Common myeloid progenitor, CD34-positive (primary cell): ENCODE data around the gene STAT5B.
"Not testable (repeated sequence)": the region's sequence is repeated elsewhere in the genome, so short reads cannot be mapped to it uniquely, and the experiment has no call there.

Experiments used
- CTCF ChIA-PET: fragments of 350-600 bp; sonication (Branson Sonifier 250); formaldehyde crosslinking; loops from one replicate; lab custom pipeline; 2021; ENCODE audit warnings: antibody characterized with exemption; lab: Charles Lee
- POLR2A ChIA-PET: fragments of 350-600 bp; sonication (Branson Sonifier 250); formaldehyde crosslinking; loops from one replicate; lab custom pipeline; 2021; ENCODE audit warnings: antibody characterized with exemption; lab: Charles Lee
- DNase-seq, 3 donors: peaks; one replicate each; pipeline versions ENCODE4 v3.0.0 to v3.0.0-alpha.2; 2013
- H3K27ac ChIP-seq, 2 experiments: 1 replicate in 1 of 2; 2 replicates in 1 of 2; pipeline ENCODE4 v1.7.0; 2013; ENCODE audit warnings: inconsistent platforms in 2 of 2, low read length in 2 of 2, mild to moderate bottlenecking in 2 of 2, low read depth in 1 of 2, moderate library complexity in 1 of 2; ENCODE audit not compliant: severe bottlenecking in 2 of 2, insufficient read depth in 1 of 2, poor library complexity in 1 of 2
- H3K27me3 ChIP-seq, 5 experiments: replicated peaks in 2 of 5; 1 replicate in 3 of 5; 2 replicates in 2 of 5; pipeline versions ENCODE4 v1.6.1 to v1.7.0; 2013; ENCODE audit warnings: low read length in 4 of 5, mild to moderate bottlenecking in 2 of 5, moderate library complexity in 2 of 5, inconsistent platforms in 1 of 5; ENCODE audit not compliant: insufficient read depth in 5 of 5, control insufficient read depth in 4 of 5
- H3K36me3 ChIP-seq, 4 experiments: 1 replicate in 2 of 4; 2 replicates in 2 of 4; pipeline versions ENCODE4 v1.6.1 to v1.7.0; 2013; ENCODE audit warnings: low read length in 3 of 4, control low read depth in 1 of 4, mild to moderate bottlenecking in 1 of 4; ENCODE audit not compliant: control insufficient read depth in 4 of 4, insufficient read depth in 4 of 4
- H3K4me1 ChIP-seq, 4 experiments: 1 replicate in 3 of 4; 2 replicates in 1 of 4; pipeline versions ENCODE4 v1.6.1 to v1.7.1; 2013; ENCODE audit warnings: low read length in 3 of 4, mild to moderate bottlenecking in 3 of 4, control low read depth in 1 of 4, inconsistent platforms in 1 of 4, moderate library complexity in 1 of 4; ENCODE audit not compliant: control insufficient read depth in 4 of 4, insufficient read depth in 4 of 4; ENCODE audit errors: control extremely low read depth in 1 of 4
- H3K4me3 ChIP-seq, 7 experiments: 1 replicate in 4 of 7; 2 replicates in 3 of 7; pipeline versions ENCODE4 v1.5.1 to v1.7.0; 2013; ENCODE audit warnings: mild to moderate bottlenecking in 7 of 7, low read length in 6 of 7, moderate library complexity in 6 of 7, inconsistent platforms in 2 of 7, low read depth in 2 of 7, control low read depth in 1 of 7; ENCODE audit not compliant: insufficient read depth in 4 of 7, control insufficient read depth in 1 of 7; ENCODE audit errors: extremely low read depth in 1 of 7
- H3K9me3 ChIP-seq, 5 experiments: 1 replicate in 4 of 5; 2 replicates in 1 of 5; pipeline versions ENCODE4 v1.6.1 to v1.7.1; 2013; ENCODE audit warnings: low read length in 4 of 5, mild to moderate bottlenecking in 2 of 5, inconsistent platforms in 1 of 5, low read depth in 1 of 5, moderate library complexity in 1 of 5; ENCODE audit not compliant: control insufficient read depth in 4 of 5, insufficient read depth in 2 of 5; ENCODE audit errors: control extremely low read depth in 1 of 5
- WGBS: methylation state at CpG from one replicate; pipeline ENCODE4 v1.1.5; 2013; ENCODE audit not compliant: insufficient coverage; 5-methylcytosine and 5-hydroxymethylcytosine counted together

STAT5B gene

DNA sequence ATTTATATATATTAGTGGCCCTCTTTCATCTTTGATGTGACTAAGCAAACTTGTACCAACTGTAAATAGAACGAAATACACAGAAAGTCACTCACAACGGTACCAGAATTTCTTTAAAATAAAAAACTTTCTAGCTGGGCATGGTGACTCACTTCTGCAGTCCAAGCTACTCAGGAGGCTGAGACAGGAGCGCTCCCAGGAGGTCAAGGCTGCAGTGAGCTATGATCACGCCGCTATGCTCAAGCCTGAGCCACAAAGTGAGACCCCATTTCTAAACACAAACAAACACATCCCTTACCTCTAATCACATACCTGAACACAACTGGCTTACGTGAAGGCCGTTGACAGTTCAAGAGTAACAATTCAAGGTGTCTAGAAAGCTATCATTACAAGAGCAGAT is 29.7 kb downstream of the STAT5B start:
- peak in 2 of 3 donors; percentile 63 to 77 for DNase-seq
- H3K36me3 ChIP-seq = no peaks in the 10 kb centered on the region
- H3K4me3 ChIP-seq = peak overlapping the region in 2 of 7 experiments; percentile 51 to 53
- H3K4me1 ChIP-seq = peaks cover 23 to 58% (median 49%) of the 10 kb centered on the region in 4 experiments
- no peaks in the 10 kb centered on the region for H3K9me3 ChIP-seq
- ChIA-PET CTCF (interaction anchor here (1.0 to 6.0 kb wide), 7 partner anchors 10 to 164 kb away, joined by 3 to 66 read pairs (median 6); no protein-coding TSS in a partner anchor), POLR2A (interaction anchor here (3.3 kb wide), 1 partner anchor 43 kb away, joined by 19 read pairs; the partner anchor contains the start of gene STAT5A)
- H3K27ac ChIP-seq = peak overlapping the region; percentile 61 to 82
- H3K27me3 ChIP-seq = no peaks in the 10 kb centered on the region
- 58% methylated on average over 5 of the region's 7 CpGs for WGBS

DNA sequence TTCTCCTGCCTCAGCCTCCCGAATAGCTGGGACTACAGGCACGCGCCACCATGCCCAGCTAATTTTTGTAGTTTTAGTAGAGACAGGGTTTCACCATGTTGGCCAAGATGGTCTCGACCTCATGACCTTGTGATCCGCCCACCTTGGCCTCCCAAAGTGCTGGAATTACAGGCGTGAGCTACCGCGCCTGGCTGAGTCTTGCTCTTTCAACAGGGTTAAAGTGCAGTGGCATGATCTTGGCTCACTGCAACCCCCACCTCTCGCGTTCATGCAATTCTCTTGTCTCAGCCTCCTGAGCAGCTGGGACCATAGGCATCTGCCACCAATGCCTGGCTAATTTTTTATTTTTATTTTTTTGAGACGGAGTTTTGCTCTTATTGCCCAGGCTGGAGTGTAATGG is 31.0 kb downstream of the STAT5B start:
- H3K27me3 ChIP-seq, H3K4me3 ChIP-seq, H3K27ac ChIP-seq, H3K9me3 ChIP-seq, H3K36me3 ChIP-seq, DNase-seq: not testable (repeated sequence)
- H3K4me1 ChIP-seq = peaks cover 19 to 46% (median 39%) of the 10 kb centered on the region in 4 experiments
- CTCF ChIA-PET = interaction anchor here (0.7 to 1.4 kb wide), 5 partner anchors 9 to 68 kb away, joined by 3 to 4 read pairs (median 4); no protein-coding TSS in a partner anchor
- 99% methylated on average over 8 of the region's 11 CpGs for WGBS
- POLR2A ChIA-PET = interaction anchor here (0.6 kb wide), 1 partner anchor 29 kb away, joined by 3 read pairs; no protein-coding TSS in a partner anchor

DNA sequence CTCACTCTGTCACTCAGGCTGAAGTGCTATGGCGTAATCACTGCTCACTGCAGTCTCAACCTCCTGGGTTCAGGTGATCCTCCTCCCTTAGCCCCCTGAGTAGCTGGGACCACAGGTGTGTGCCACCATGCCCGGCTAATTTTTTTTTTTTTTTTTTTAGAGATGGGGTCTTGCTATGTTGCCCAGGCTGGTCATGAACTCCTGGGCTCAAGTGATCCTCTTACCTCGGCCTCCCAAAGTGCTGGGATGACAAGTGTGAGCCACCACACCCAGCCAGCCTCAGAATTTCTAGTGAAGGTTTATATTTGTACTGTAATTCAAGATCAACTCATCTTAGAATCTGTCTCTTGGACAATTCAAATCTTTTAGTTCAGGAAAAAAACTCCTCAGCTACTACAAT is 32.1 kb downstream of the STAT5B start:
- peaks cover 16 to 35% (median 28%) of the 10 kb centered on the region in 4 experiments for H3K4me1 ChIP-seq
- H3K27ac ChIP-seq, DNase-seq, H3K27me3 ChIP-seq, H3K9me3 ChIP-seq, H3K4me3 ChIP-seq, H3K36me3 ChIP-seq: not testable (repeated sequence)
- no CpG with 5 or more reads among the region's 3 CpGs for WGBS
- POLR2A ChIA-PET = interaction anchor here (0.6 kb wide), 1 partner anchor 69 kb away, joined by 5 read pairs; no protein-coding TSS in a partner anchor
- CTCF ChIA-PET = interaction anchor here (0.7 to 1.4 kb wide), 4 partner anchors 14 to 43 kb away, joined by 3 to 5 read pairs (median 4); no protein-coding TSS in a partner anchor

DNA sequence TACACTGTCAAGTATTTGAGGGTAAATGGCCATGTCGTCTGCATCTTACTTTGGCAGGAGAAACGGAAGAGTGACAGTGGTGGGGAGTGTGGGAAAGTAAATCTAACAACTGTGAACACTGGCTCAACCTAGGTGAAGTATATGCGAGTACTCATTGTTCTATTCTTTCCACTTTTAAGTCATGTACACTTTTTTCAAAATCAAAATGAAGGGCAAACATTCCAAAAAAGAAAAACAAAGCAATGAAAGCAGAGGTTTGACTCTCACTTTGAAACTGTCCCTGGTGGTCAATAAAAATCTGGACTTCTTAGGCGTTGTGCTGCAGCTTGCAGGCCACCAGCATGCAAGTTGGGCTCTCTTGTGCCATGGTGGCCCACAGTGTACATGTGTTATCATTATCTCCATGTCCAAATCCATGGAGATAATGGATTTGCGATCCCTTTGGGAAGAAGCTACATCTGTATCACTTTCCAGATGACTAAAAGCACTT is 32.7 kb downstream of the STAT5B start:
- no peak for DNase-seq
- H3K27me3 ChIP-seq = no peaks in the 10 kb centered on the region
- POLR2A ChIA-PET = interaction anchor here (0.6 kb wide), 1 partner anchor 70 kb away, joined by 5 read pairs; no protein-coding TSS in a partner anchor
- no peaks in the 10 kb centered on the region for H3K9me3 ChIP-seq
- no peak overlapping the region for H3K4me3 ChIP-seq
- CTCF ChIA-PET = interaction anchor here (0.7 to 1.4 kb wide), 3 partner anchors 14 to 43 kb away, joined by 3 to 5 read pairs (median 4); no protein-coding TSS in a partner anchor
- WGBS = 92% methylated on average over 3 of the region's 5 CpGs
- peaks cover 12 to 31% (median 23%) of the 10 kb centered on the region in 4 experiments for H3K4me1 ChIP-seq
- no peak overlapping the region for H3K27ac ChIP-seq
- no peaks in the 10 kb centered on the region for H3K36me3 ChIP-seq

DNA sequence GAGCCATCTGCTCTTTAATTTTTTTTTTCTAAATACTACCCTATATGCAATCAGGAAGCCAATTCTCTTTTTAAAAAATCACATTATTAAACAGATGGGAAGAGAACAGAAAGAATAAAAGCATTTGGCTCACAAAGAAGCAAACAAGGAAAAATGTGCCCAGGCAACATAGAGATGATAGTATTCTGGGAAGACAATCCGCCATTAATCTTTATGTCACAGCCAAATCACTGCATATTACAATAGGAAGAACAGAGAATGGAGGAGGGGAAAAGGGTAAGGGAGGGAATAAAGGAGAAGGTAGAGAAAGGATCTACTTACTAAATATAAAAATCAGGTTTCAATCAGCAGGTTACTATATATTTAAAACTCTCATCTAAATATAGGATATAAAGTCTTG is 34.3 kb downstream of the STAT5B start:
- no peak for DNase-seq
- CTCF ChIA-PET = interaction anchor here (0.6 kb wide), 1 partner anchor 50 kb away, joined by 4 read pairs; no protein-coding TSS in a partner anchor
- H3K36me3 ChIP-seq = peaks cover 0 to 3% (median 0%) of the 10 kb centered on the region in 4 experiments
- H3K27me3 ChIP-seq = no peaks in the 10 kb centered on the region
- POLR2A ChIA-PET = no interaction called here
- no peak overlapping the region for H3K4me3 ChIP-seq
- no CpG with 5 or more reads among the region's 1 CpG for WGBS
- H3K27ac ChIP-seq = no peak overlapping the region
- H3K9me3 ChIP-seq = no peaks in the 10 kb centered on the region
- peaks cover 2 to 14% (median 9%) of the 10 kb centered on the region in 4 experiments for H3K4me1 ChIP-seq

DNA sequence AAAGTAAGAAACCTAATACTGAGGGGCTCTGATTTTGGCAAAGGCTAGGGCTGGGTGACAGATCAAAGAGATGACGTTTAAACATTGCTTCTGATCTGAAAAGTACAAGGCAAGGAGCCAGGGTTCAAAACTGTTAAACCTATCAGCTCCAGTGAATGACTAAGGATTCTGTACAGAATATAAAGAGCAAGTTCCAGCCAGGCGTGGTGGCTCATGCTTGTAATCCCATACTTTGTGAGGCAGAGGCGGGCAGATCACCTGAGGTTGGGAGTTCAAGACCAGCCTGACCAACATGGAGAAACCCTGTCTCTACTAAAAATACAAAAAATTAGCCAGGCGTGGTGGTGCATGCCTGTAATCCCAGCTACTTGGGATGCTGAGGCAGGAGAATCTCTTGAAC is 35.3 kb downstream of the STAT5B start:
- WGBS = 62% methylated on average over 1 of the region's 4 CpGs
- H3K9me3 ChIP-seq, DNase-seq, H3K4me1 ChIP-seq, H3K27ac ChIP-seq, H3K36me3 ChIP-seq, POLR2A ChIA-PET, H3K4me3 ChIP-seq, H3K27me3 ChIP-seq: not testable (repeated sequence)
- CTCF ChIA-PET = interaction anchor here (0.6 kb wide), 1 partner anchor 32 kb away, joined by 3 read pairs; no protein-coding TSS in a partner anchor

DNA sequence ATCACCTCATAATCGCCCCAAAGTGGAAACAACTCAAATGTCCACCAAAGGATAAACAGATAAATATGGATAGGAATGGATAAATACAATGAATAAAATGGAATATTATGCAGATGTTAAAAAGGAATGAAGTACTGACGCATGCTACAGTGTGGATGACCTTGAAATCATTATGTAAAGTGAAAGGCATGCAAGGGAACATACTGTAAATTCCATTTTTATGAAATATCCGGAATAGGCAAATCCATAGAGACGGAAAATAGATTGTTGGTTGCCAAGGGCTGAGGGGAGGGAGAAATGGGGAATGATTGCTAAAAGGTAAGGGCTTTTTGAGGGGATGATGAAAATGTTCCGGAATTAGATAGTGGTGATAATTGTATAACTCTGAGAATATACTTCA is 36.0 kb downstream of the STAT5B start:
- Histone ChIP-seq H3K27me3 (no peaks in the 10 kb centered on the region), H3K27ac (no peak overlapping the region), H3K4me3 (no peak overlapping the region), H3K4me1 (peaks cover 0 to 3% (median 0%) of the 10 kb centered on the region in 4 experiments), H3K36me3 (peaks cover 0 to 3% (median 0%) of the 10 kb centered on the region in 4 experiments), H3K9me3 (no peaks in the 10 kb centered on the region)
- ChIA-PET POLR2A (interaction anchor here (0.6 kb wide), 1 partner anchor 1269 kb away, joined by 4 read pairs; no protein-coding TSS in a partner anchor), CTCF (interaction anchor here (1.1 kb wide), 1 partner anchor 12 kb away, joined by 3 read pairs; no protein-coding TSS in a partner anchor)
- WGBS = 100% methylated on average over 4 of the region's 5 CpGs
- no peak for DNase-seq
